GM19025 (cell line): ENCODE measurements around the gene TRIB2.
"Not testable (repeated sequence)": the region's sequence is repeated elsewhere in the genome, so short reads cannot be mapped to it uniquely, and the experiment has no call there.

Experiments
- ATAC-seq: cut with Tn5 transposase; IDR thresholded peaks from one replicate; pipeline ENCODE4 v1.9.1; 2021; ENCODE audit warnings: mild to moderate bottlenecking, low read depth, moderate library complexity; ENCODE audit not compliant: unreplicated experiment

The TRIB2 gene

GRCh38 chr2:12716282-12717190, at the start of gene TRIB2:
TRIB2 (plus strand) TSS chr2:12716936; CDS start chr2:12718308, 1,372 bp downstream.
- peak; percentile 63 for ATAC-seq

GRCh38 chr2:12669036-12669435, 47.7 kb upstream of the TRIB2 start:
- ATAC-seq = no peak

GRCh38 chr2:12672711-12673315, 43.9 kb upstream of the TRIB2 start:
- no peak for ATAC-seq

- no peak for ATAC-seq
Observed at GRCh38 chr2:12674644-12675328, 42.0 kb upstream of the TRIB2 start.

- no peak for ATAC-seq
Observed at GRCh38 chr2:12675352-12675795, 41.4 kb upstream of the TRIB2 start.

GRCh38 chr2:12675801-12676200, 40.9 kb upstream of the TRIB2 start:
- no peak for ATAC-seq

- no peak for ATAC-seq
Observed at GRCh38 chr2:12676771-12677170, 40.0 kb upstream of the TRIB2 start.

GRCh38 chr2:12678186-12678585, 38.5 kb upstream of the TRIB2 start:
- no peak for ATAC-seq

- ATAC-seq = no peak
Observed at GRCh38 chr2:12679550-12680072, 37.1 kb upstream of the TRIB2 start.

GRCh38 chr2:12680115-12680514, 36.6 kb upstream of the TRIB2 start:
- not testable (repeated sequence) for ATAC-seq

- ATAC-seq = no peak
Observed at GRCh38 chr2:12682017-12682416, 34.7 kb upstream of the TRIB2 start.

- ATAC-seq = no peak
Observed at GRCh38 chr2:12683457-12684100, 33.2 kb upstream of the TRIB2 start.

- ATAC-seq = no peak
Observed at GRCh38 chr2:12684471-12684936, 32.2 kb upstream of the TRIB2 start.

GRCh38 chr2:12685145-12685544, 31.6 kb upstream of the TRIB2 start:
- no peak for ATAC-seq

- no peak for ATAC-seq
Observed at GRCh38 chr2:12685956-12686355, 30.8 kb upstream of the TRIB2 start.

- ATAC-seq = no peak
Observed at GRCh38 chr2:12686708-12687283, 29.9 kb upstream of the TRIB2 start.

- no peak for ATAC-seq
Observed at GRCh38 chr2:12688091-12688490, 28.6 kb upstream of the TRIB2 start.

- no peak for ATAC-seq
Observed at GRCh38 chr2:12688893-12689292, 27.8 kb upstream of the TRIB2 start.

GRCh38 chr2:12693509-12693908, 23.2 kb upstream of the TRIB2 start:
- no peak for ATAC-seq
